GM18861 (cell line): ENCODE results near the gene ASIC2.

ENCODE experiments used
- ATAC-seq: cut with Tn5 transposase; IDR thresholded peaks from one replicate; pipeline ENCODE4 v1.9.1; 2021; ENCODE audit not compliant: unreplicated experiment

ASIC2 gene

GRCh38 chr17:33164169-33164881 lies 128.8 kb downstream of the ASIC2 start:
- ATAC-seq: no peak

GRCh38 chr17:33163533-33164168 lies 129.4 kb downstream of the ASIC2 start:
- no peak for ATAC-seq

GRCh38 chr17:33154869-33155455 lies 138.1 kb downstream of the ASIC2 start:
- ATAC-seq: no peak

DNA sequence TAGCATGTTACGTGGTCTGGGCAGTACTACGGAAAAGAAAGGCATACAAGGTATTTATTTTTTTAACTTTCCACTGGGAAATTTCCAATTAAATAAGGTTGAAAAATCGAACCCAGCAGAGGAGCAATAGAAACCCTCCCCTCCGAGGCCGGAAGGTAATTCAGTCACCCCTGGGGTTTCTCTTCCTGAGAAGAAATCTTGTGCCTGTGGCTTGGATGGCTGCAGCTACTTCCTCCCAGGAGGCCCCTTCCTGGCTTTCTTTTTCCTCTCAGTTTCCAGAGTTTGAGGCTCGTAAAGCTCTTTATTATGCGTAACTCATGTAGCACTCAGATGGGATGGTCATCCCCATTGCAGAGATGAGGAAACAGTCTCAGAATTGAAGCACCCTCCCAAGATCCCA lies 140.3 kb downstream of the ASIC2 start:
- ATAC-seq: no peak

- ATAC-seq: no peak
These were observed 141.5 kb downstream of the ASIC2 start for GRCh38 chr17:33151565-33151964.

DNA sequence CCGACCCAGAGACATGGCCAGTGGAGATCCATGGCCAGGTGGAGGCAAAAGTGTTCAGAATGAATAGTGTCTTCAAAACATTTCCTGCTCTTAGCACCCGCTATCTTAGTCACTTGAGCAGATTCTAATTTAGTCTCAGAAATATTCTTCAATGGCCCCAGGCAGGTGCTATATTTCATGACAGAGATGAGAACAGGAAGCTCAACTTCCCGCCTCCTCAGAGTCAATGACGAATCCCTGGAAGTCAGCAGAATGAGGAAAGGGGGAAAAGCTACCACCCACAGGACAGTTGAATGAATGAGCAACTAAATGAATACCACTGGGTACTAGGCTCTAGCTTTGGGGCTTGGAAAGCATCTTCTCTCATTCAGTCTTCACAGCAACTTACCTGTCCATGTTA lies 147.2 kb downstream of the ASIC2 start:
- no peak for ATAC-seq

GRCh38 chr17:33144837-33145236 lies 148.3 kb downstream of the ASIC2 start:
- ATAC-seq: no peak

DNA sequence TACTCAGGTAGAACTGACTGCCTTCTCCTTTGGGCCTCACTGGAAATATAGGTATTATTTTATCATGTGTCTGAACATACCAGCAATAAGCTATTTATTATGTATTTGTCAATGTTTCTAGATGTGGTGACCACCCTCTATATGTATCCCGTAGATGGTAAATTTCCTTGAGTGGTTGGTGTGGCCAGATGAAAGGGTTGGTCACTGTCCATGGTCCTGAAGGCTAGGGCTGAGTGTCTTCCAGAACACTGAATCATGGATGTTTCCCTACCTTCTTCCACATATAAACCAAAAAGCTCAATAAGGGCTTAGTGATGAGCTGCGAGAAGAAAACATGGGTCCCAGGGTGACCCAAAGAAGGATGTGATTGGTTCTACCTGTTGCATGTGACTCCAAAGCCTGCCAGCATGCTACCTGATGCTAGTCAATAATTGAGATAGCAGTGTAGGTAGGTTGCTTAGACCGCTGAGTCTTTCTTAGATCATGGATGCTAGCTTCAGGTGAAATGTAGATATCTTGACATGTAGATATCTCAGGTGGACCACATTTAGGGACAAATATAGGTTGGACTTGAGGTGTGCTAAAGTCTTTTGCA lies 150.3 kb downstream of the ASIC2 start:
- ATAC-seq: no peak

- ATAC-seq: no peak
These were observed 152.5 kb downstream of the ASIC2 start for GRCh38 chr17:33140413-33141099.

DNA sequence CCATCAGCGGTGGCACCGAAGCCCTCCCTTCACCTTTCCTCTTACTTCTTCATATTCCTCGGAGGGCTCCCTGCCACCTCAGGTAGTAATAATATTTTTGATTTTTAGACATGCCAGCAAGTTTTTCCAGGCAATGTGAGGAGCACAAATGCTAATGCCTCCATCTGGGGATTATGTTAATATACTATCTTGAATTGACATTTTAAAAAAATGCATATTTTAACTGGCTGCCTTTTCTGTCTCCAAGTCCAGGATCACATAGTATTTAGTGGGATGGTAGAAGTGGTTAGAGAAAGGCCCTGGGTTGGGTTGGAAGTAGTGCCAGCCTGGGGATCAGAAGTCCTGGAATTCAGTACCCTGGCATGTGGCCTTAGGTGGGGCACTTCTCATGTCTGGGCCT lies 154.5 kb downstream of the ASIC2 start:
- ATAC-seq: no peak

GRCh38 chr17:33137426-33137825 lies 155.7 kb downstream of the ASIC2 start:
- ATAC-seq: no peak

DNA sequence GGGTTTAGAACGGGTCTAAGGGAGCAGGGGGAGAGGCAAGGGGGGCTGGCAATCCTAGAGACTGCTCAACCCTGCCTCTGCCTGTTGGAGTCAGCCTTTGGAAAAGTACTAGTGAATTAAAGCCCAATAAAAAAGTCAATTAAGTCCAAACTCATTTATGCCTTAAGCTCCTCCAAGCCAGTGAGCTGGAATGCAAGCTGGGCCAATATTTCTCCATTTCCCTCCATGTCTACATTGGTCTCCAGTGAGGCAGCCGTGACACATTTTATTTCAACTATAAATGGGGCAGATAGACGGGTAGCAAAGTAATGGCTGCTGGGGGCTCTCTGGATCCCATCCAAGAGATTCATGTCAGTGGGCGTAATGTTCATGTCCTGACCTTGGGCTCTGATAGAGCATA lies 157.4 kb downstream of the ASIC2 start:
- no peak for ATAC-seq

DNA sequence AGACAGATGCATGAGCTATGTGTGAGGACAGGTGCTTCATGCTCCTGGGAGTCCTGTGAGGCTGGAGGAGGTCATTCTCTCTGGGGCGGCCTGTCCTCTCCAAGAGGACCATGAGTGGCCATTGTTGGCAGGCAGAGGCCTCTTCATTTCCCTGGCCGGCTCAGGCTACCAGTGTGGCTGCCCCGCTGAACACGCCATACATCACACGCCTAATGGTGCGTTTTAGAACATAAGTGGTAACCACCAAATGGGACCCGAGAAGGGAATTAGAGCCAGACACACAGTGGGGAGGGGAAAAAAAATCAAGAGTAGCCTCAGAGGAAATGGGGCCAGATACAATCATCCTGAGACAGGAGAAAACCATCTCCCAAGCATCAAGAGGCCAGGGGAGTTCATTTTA lies 161.5 kb downstream of the ASIC2 start:
- ATAC-seq: no peak

DNA sequence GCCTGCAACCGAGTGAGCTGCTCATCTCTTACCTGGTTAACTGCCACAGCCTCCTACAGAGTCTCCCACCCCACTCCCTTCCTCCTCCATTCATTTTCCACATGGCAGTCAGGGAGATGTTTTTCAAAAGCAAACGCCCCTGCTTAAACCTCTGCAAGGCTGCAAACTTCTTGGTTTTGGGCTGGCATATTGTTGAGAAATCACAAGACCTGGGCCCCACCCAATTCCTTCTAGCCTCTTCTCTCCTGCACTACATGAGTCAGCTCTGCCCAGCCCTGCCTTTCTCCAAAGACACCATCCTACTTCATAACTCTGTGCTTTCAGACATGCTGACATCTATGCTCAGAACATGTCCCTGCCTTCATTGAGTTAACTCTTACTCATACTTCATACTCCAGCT lies 165.4 kb downstream of the ASIC2 start:
- no peak for ATAC-seq

DNA sequence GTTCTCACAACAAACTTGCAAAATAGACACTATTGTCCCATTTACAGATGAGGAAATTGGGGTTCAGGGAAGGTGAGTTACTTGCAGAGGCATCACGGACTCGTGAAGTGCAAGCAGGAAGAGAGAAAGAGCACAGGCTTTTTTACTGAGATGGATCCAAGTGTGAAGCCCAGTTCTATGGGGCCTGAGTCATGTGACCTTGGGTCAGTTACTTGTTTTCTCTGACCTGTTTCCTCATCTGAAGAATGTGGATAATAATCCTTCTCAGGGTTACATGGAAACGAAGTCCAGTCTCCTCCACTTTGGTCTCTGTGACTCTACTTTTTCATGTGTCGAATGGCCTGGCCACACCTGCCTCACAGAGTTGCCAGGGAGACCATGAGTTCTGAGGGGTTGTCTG lies 167.0 kb downstream of the ASIC2 start:
- no peak for ATAC-seq

- no peak for ATAC-seq
These were observed 167.5 kb downstream of the ASIC2 start for GRCh38 chr17:33125552-33125950.

DNA sequence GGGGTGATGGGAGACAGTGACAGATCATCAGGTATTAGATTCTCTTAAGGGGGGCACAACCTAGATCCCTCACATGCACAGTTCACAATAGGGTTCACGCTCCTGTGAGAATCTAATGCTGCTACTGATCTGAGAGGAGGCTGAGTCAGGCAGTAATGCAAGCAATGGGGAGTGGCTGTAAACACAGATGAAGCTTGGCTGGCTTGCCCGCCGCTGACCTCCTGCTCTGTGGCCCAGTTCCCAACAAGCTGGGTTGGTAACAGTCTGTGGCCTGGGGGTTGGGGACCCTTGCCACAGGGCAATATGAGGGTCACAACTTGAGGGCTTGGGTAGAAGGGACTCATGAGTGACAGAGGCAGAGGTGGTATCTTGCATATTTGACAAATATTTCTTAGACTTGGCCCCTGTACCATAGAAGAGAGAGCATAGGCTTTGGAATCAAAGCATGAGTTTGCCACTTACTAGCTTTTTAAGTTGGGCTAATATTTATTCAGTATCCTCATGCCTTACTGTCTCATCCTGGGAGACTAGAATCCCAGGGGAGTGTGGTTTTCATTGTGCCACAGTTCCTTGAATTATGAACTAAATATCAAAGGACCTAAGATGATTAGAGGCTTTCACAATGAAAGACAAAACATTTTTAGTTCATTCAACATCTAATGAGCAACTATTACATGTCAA lies 168.1 kb downstream of the ASIC2 start:
- ATAC-seq: no peak

GRCh38 chr17:33124185-33124584 lies 168.9 kb downstream of the ASIC2 start:
- ATAC-seq: no peak

DNA sequence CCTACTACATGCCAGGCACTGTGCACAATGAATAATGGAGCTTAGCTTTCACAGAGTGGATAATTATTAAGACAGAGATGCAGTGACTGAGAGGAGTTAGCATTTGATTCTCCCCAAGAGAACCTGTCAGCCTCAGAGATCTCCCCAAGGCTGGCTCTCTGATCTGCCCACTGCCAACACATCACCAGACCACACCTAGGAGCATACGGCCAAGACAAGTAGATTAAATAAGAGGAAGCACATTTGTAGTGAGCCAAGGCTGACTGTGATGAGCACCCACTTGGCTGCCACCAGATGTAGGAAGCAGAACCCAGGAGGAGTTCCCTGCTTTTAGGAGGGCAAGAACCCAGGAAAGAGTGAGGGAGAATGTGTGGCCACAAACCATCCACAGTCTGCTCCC lies 171.3 kb downstream of the ASIC2 start:
- no peak for ATAC-seq

GRCh38 chr17:33121272-33121671 lies 171.8 kb downstream of the ASIC2 start:
- ATAC-seq: no peak

- ATAC-seq: no peak
These were observed 173.0 kb downstream of the ASIC2 start for GRCh38 chr17:33120103-33120502.
